ENCODE measurements around the gene LGALS7. TPM values are rescaled to one million over a fixed set of nuclear protein-coding genes. Genes with fewer than 3 reads are reported as not detected.

LGALS7 gene
- total and polyA plus RNA-seq, 4 donors: 2.4 to 5.0 (median 4.9) TPM; not detected in 1

- 5 to 11% methylated on average over 28 to 36 of the region's 36 CpGs for WGBS, 2 donors
- no peaks in the 10 kb centered on the region for H3K9me3 ChIP-seq (ENCODE audit: control insufficient read depth in 4 of 4, insufficient read depth in 3 of 4, low read length in 3 of 4)
- no peak overlapping the region for H3K27ac ChIP-seq (ENCODE audit: low read depth in 1 of 2, low read length in 1 of 2)
- no peak overlapping the region for H3K9ac ChIP-seq (ENCODE audit: insufficient read depth in 1 of 2, low read length in 2 of 2)
- no peak for TF ChIP-seq CTCF (IDR thresholded peaks at IDR 0.05; ENCODE audit: control extremely low read depth, extremely low read depth)
- DNase-seq (peak; percentile 47 to 78 (median 69)), ATAC-seq (ENCODE audit: insufficient read depth, low FRiP score) (peak; percentile 42)
- H3K4me1 ChIP-seq (ENCODE audit: control insufficient read depth in 5 of 5, insufficient read depth in 5 of 5, low read length in 5 of 5): peaks cover 0 to 12% (median 0%) of the 10 kb centered on the region in 5 donors
- H3K36me3 ChIP-seq (ENCODE audit: control insufficient read depth in 4 of 4, insufficient read depth in 4 of 4, low read length in 4 of 4): peaks cover 0 to 4% (median 0%) of the 10 kb centered on the region in 4 donors
- peaks cover 0 to 3% (median 0%) of the 10 kb centered on the region in 3 donors for H3K27me3 ChIP-seq (ENCODE audit: control insufficient read depth in 3 of 3, insufficient read depth in 3 of 3, low read length in 2 of 3)
- H3K4me3 ChIP-seq: no peak overlapping the region
These were observed 36.7 kb downstream of the LGALS7 start for GRCh38 chr19:38736413-38737280.

DNA sequence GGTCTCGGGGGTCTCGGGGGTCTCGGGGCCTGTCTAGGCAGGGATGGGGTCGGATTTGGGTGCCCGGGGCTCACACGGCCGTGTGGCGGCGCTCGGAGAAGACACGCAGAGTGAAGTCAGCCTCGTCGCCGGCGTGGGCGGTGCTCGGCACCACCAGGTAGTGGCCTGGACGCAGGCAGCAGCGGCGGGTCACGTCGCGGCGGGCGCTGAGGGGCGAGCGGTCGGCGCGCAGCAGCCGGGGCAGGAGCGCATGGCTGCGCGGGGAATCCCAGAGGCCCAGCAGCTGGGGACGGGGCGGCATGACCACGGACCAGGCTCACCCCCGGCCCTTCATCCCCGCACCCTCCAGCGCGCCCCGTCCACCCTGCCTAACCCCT is 37.3 kb downstream of the LGALS7 start:
- WGBS, 2 donors: 2 to 3% methylated on average over 33 to 41 of the region's 42 CpGs
- peaks cover 0 to 4% (median 2%) of the 10 kb centered on the region in 4 donors for H3K36me3 ChIP-seq (ENCODE audit: control insufficient read depth in 4 of 4, insufficient read depth in 4 of 4, low read length in 4 of 4)
- H3K4me3 ChIP-seq: no peak overlapping the region
- H3K9me3 ChIP-seq (ENCODE audit: control insufficient read depth in 4 of 4, insufficient read depth in 3 of 4, low read length in 3 of 4): no peaks in the 10 kb centered on the region
- DNase-seq (peak in 1 of 3 donors; percentile 50), ATAC-seq (ENCODE audit: insufficient read depth, low FRiP score) (no peak)
- TF ChIP-seq CTCF (IDR thresholded peaks at IDR 0.05; ENCODE audit: control extremely low read depth, extremely low read depth): no peak
- H3K27ac ChIP-seq (ENCODE audit: low read depth in 1 of 2, low read length in 1 of 2): peak overlapping the region in 1 of 2 donors; percentile 69
- peaks cover 0 to 3% (median 0%) of the 10 kb centered on the region in 3 donors for H3K27me3 ChIP-seq (ENCODE audit: control insufficient read depth in 3 of 3, insufficient read depth in 3 of 3, low read length in 2 of 3)
- H3K9ac ChIP-seq (ENCODE audit: insufficient read depth in 1 of 2, low read length in 2 of 2): no peak overlapping the region
- peaks cover 0 to 14% (median 0%) of the 10 kb centered on the region in 5 donors for H3K4me1 ChIP-seq (ENCODE audit: control insufficient read depth in 5 of 5, insufficient read depth in 5 of 5, low read length in 5 of 5)

GRCh38 chr19:38735257-38735686 is 38.0 kb downstream of the LGALS7 start:
- ATAC-seq (ENCODE audit: insufficient read depth, low FRiP score): no peak
- Histone ChIP-seq H3K9me3 (ENCODE audit: control insufficient read depth in 4 of 4, insufficient read depth in 3 of 4, low read length in 3 of 4) (no peaks in the 10 kb centered on the region), H3K4me1 (ENCODE audit: control insufficient read depth in 5 of 5, insufficient read depth in 5 of 5, low read length in 5 of 5) (peaks cover 0 to 14% (median 0%) of the 10 kb centered on the region in 5 donors), H3K9ac (ENCODE audit: insufficient read depth in 1 of 2, low read length in 2 of 2) (no peak overlapping the region), H3K4me3 (no peak overlapping the region), H3K27ac (ENCODE audit: low read depth in 1 of 2, low read length in 1 of 2) (peak overlapping the region in 1 of 2 donors; percentile 88), H3K27me3 (ENCODE audit: control insufficient read depth in 3 of 3, insufficient read depth in 3 of 3, low read length in 2 of 3) (peaks cover 0 to 3% (median 0%) of the 10 kb centered on the region in 3 donors), H3K36me3 (ENCODE audit: control insufficient read depth in 4 of 4, insufficient read depth in 4 of 4, low read length in 4 of 4) (peaks cover 4 to 9% (median 7%) of the 10 kb centered on the region in 4 donors)
- TF ChIP-seq CTCF (IDR thresholded peaks at IDR 0.05; ENCODE audit: control extremely low read depth, extremely low read depth): no peak
- WGBS, 2 donors: 19 to 25% methylated on average over 17 to 18 of the region's 18 CpGs
- peak in 1 of 3 donors; percentile 52 for DNase-seq
